GM13977 (cell line): ENCODE measurements around the gene ALS2CL.

ENCODE experiments used
- DNase-seq: peaks from one replicate; pipeline ENCODE4 v3.0.0; 2012; ENCODE audit warnings: low spot score
- in situ Hi-C: fragments of 300-500 bp; cut with MboI; formaldehyde crosslinking; loops from one replicate; pipeline ENCODE4 v1.12.0; 2022; ENCODE audit warnings: low sequenced_read_pairs, low pct_unique_long_range_greater_than_20kb, mixed read lengths, inconsistent platforms; ENCODE audit not compliant: unreplicated experiment
- TF ChIP-seq, protein P1 (sequence below): IDR thresholded peaks from 2 replicates; pipeline ENCODE4 v1.5.1; 2012; ENCODE audit warnings: mild to moderate bottlenecking, control low read depth; ENCODE audit not compliant: insufficient read depth; ENCODE audit errors: extremely low read depth, missing control alignments

ALS2CL gene

DNA sequence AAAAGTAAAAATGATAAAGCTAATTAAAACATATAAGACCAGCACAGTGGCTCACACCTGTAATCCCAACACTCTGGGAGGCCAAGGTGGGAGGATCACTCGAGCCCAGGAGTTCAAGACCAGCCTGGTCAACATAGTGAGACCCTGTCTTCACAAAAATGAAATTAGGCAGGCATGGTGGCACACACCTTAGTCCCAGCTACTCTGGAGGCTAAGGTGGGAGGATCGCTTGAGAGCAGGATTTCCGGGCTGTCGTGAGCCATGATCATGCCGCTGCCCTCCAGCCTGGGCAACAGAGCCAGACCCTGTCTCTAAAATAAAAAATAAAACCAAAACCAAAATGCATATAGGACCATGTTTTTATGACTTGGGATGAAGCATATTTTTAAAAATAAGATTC lies 29.0 kb upstream of the ALS2CL start:
- in situ Hi-C loops: no loop called here
- DNase-seq: no peak

DNA sequence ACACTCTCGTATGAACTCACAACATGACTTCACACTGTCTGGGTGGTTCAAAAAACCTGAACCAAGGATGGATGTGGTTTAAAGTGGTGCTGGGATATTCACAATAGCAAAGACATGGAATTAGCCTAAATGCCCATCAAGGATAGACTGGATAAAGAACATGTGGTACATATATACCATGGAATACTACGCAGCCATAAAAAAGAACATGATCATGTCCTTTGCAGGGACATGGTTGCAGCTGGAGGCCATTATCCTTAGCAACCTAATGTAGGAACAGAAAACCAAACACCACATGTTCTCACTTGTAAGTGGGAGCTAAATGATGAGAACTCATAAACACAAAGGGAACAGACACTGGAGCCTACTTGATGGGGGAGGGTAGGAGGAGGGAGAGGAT lies 27.5 kb upstream of the ALS2CL start:
- no peak for DNase-seq
- in situ Hi-C loops: no loop called here
- TF ChIP-seq, protein P1, sequence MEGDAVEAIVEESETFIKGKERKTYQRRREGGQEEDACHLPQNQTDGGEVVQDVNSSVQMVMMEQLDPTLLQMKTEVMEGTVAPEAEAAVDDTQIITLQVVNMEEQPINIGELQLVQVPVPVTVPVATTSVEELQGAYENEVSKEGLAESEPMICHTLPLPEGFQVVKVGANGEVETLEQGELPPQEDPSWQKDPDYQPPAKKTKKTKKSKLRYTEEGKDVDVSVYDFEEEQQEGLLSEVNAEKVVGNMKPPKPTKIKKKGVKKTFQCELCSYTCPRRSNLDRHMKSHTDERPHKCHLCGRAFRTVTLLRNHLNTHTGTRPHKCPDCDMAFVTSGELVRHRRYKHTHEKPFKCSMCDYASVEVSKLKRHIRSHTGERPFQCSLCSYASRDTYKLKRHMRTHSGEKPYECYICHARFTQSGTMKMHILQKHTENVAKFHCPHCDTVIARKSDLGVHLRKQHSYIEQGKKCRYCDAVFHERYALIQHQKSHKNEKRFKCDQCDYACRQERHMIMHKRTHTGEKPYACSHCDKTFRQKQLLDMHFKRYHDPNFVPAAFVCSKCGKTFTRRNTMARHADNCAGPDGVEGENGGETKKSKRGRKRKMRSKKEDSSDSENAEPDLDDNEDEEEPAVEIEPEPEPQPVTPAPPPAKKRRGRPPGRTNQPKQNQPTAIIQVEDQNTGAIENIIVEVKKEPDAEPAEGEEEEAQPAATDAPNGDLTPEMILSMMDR: no peak

More for the DNA sequence above, 29.0 kb upstream of the ALS2CL start:
- TF ChIP-seq, protein P1: no peak

DNA sequence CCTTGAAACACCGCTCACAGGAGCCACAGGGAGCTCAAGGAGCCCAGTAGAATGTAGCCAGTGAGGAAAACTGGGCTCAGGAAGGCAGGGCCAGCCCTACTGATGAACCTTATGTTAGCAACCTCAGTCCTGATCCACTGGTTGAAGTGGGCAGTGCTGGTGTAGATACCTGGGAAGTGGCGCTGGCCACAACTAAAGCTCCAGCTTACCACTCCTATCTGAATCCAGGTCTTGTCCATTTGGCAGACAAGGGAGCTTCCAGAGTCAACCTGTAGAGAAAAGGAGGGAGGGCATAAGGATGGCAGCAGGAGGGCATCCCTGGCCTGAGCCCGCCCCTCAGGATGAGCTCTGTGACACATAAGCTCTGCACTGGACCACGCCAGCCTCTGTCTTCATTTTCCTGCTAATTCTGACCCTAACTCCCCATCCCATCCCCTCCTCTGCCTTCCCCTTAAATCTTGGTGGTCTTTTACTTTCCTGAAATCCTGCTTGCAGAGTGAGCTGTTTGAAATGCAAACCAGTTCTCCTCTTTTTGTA lies 26.3 kb upstream of the ALS2CL start:
- in situ Hi-C loops: loop anchor here (10.0 kb wide), 2 partner anchors 175 to 645 kb away; no protein-coding TSS in a partner anchor
- TF ChIP-seq, protein P1: no peak
- DNase-seq: no peak

DNA sequence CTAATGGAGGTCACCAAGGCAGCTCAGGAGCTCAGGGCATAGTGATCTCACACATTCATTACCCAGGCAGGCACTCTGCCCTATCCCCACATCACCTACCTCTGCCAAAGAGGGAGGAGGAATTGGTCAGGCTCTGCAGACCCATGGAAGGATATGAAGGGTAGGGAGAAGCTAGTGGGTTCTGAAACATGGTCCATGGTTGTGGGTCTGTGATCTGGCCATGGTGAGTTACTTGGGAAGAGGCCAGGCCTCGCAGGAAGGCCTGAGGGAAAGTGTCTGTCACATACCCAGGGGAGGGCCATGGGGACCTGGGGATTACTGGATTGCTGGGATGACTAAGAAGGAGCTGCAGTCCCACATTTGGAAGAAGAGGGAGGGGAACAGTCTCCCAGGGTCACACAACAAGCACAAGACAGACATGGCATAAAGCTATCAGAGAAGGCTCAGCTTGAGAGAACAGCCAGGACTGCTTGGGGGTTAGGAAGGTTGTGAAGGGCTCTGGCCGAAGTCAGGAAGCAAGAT lies 25.6 kb upstream of the ALS2CL start:
- in situ Hi-C loops: loop anchor here (10.0 kb wide), 2 partner anchors 176 to 646 kb away; no protein-coding TSS in a partner anchor
- TF ChIP-seq, protein P1: no peak
- DNase-seq: no peak

DNA sequence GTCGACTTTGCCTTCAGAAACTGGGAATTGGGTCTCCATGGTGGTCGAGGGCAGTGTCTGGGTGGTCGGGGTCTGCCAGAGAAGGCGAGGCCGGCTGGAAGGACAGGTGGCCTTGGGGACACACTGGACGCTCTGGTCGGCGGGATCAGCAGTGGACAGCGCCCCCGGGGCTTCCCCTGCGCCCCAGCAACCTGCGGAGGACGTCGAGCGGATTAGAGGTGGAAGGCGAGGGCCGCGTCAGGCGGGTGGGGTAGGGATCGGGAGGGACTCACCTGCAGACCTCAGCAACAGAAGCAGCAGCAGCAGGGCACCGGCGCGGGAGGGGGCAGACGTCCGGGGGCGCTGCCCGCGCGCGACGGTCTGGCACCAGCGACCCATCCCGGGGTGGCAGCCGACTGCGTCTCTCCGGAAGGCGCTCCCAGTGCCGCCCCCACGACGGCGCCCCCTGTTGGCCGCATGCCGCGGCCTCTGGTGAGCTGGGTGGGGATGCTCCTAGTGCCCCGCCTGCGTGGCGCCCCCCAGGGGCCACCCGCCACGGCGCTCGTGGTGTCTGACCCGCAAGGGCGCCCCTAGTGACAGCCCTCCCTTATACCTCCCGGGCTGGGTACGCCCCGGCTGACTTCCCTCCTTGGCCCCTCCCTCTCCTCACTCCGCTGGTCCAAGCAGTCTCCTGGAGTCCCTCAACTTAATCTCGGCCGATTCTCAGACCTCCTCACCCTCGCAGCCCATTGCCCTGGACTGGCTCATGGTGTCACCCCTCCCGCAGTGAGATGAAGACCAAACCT lies 24.2 kb upstream of the ALS2CL start, which contains the start of gene PRSS50:
PRSS50 (minus strand) TSS at position 423 of the 785 bp plus-strand sequence; CDS start at position 378, 45 bp downstream.
- DNase-seq: no peak
- in situ Hi-C loops: loop anchor here (10.0 kb wide), 2 partner anchors 177 to 647 kb away; no protein-coding TSS in a partner anchor
- TF ChIP-seq, protein P1: peak; percentile 28
